ENCODE data around the gene MRPS26. TPM values are rescaled to one million over a fixed set of nuclear protein-coding genes. Genes with fewer than 3 reads are reported as not detected.

Gene MRPS26
- total RNA-seq, 1 experiment from 2014 or later: 58.3 TPM

GRCh38 chr20:3040086-3040485 lies 5.8 kb upstream of the MRPS26 start:
- CTCF ChIA-PET: no interaction called here
- H3K27ac ChIP-seq: no peak overlapping the region
- H3K9me3 ChIP-seq (ENCODE audit: insufficient read depth, low read depth): no peaks in the 10 kb centered on the region
- no peak overlapping the region for H2AFZ ChIP-seq
- no peaks in the 10 kb centered on the region for H3K9me2 ChIP-seq (ENCODE audit: insufficient read depth)
- intact Hi-C loops (cut with micrococcal nuclease; ENCODE audit: unreplicated experiment): no loop called here
- no peak for DNase-seq
- H3K4me3 ChIP-seq: no peak overlapping the region
- H3K79me2 ChIP-seq (ENCODE audit: low read depth): no peaks in the 10 kb centered on the region
- H3K4me2 ChIP-seq: no peak overlapping the region
- H3K36me3 ChIP-seq (ENCODE audit: low read depth): no peaks in the 10 kb centered on the region
- H3K4me1 ChIP-seq (replicated peaks; ENCODE audit: insufficient read depth): 0 out of 2 replicates have a peak, but pooled peaks cover 1% of the 10 kb centered on the region
- TF ChIP-seq CTCF (conservative IDR thresholded peaks at IDR 0.05) (no peak), EZH2 (IDR thresholded peaks at IDR 0.05; ENCODE audit: low read depth) (no peak)
- no peaks in the 10 kb centered on the region for H3K27me3 ChIP-seq (ENCODE audit: insufficient read depth, low read depth)
- H4K20me1 ChIP-seq (ENCODE audit: insufficient read depth): no peaks in the 10 kb centered on the region
- H3F3A ChIP-seq (ENCODE audit: insufficient read depth, low read depth): 0 out of 2 replicates have a peak, but pooled peaks cover 4% of the 10 kb centered on the region
- no TSS peak for BruUV-seq (replicated peaks)
- POLR2A ChIA-PET (ENCODE audit: unreplicated experiment): no interaction called here

GRCh38 chr20:3041854-3042409 lies 3.9 kb upstream of the MRPS26 start:
- Histone ChIP-seq H3K27me3 (ENCODE audit: insufficient read depth, low read depth) (no peaks in the 10 kb centered on the region), H3K4me2 (no peak overlapping the region), H3K4me3 (no peak overlapping the region), H3K36me3 (ENCODE audit: low read depth) (no peaks in the 10 kb centered on the region), H3F3A (ENCODE audit: insufficient read depth, low read depth) (0 out of 2 replicates have a peak, but pooled peaks cover 4% of the 10 kb centered on the region), H3K9me3 (ENCODE audit: insufficient read depth, low read depth) (no peaks in the 10 kb centered on the region), H3K9me2 (ENCODE audit: insufficient read depth) (no peaks in the 10 kb centered on the region), H3K79me2 (ENCODE audit: low read depth) (peaks cover 9% of the 10 kb centered on the region), H2AFZ (no peak overlapping the region), H3K27ac (no peak overlapping the region), H3K4me1 (replicated peaks; ENCODE audit: insufficient read depth) (0 out of 2 replicates have a peak, but pooled peaks cover 5% of the 10 kb centered on the region), H4K20me1 (ENCODE audit: insufficient read depth) (0 out of 2 replicates have a peak, but pooled peaks cover under 1% of the 10 kb centered on the region)
- intact Hi-C loops (cut with micrococcal nuclease; ENCODE audit: unreplicated experiment): no loop called here
- ChIA-PET CTCF (interaction anchor here (0.6 kb wide), 1 partner anchor 67 kb away, joined by 8 read pairs; no protein-coding TSS in a partner anchor), POLR2A (ENCODE audit: unreplicated experiment) (no interaction called here)
- TF ChIP-seq EZH2 (IDR thresholded peaks at IDR 0.05; ENCODE audit: low read depth) (no peak), CTCF (conservative IDR thresholded peaks at IDR 0.05) (no peak)
- no peak for DNase-seq
- no TSS peak for BruUV-seq (replicated peaks)

GRCh38 chr20:3042625-3043024 lies 3.2 kb upstream of the MRPS26 start:
- no peak for DNase-seq
- Histone ChIP-seq H3K9me2 (ENCODE audit: insufficient read depth) (no peaks in the 10 kb centered on the region), H3K79me2 (ENCODE audit: low read depth) (peaks cover 16% of the 10 kb centered on the region), H3F3A (ENCODE audit: insufficient read depth, low read depth) (0 out of 2 replicates have a peak, but pooled peaks cover 4% of the 10 kb centered on the region), H3K4me3 (no peak overlapping the region), H3K27me3 (ENCODE audit: insufficient read depth, low read depth) (no peaks in the 10 kb centered on the region), H2AFZ (no peak overlapping the region), H4K20me1 (ENCODE audit: insufficient read depth) (0 out of 2 replicates have a peak, but pooled peaks cover 3% of the 10 kb centered on the region), H3K9me3 (ENCODE audit: insufficient read depth, low read depth) (no peaks in the 10 kb centered on the region), H3K4me2 (no peak overlapping the region), H3K36me3 (ENCODE audit: low read depth) (peaks cover 2% of the 10 kb centered on the region; the same call in 1 of the 2 replicates), H3K27ac (no peak overlapping the region), H3K4me1 (replicated peaks; ENCODE audit: insufficient read depth) (0 out of 2 replicates have a peak, but pooled peaks cover 10% of the 10 kb centered on the region)
- ChIA-PET CTCF (no interaction called here), POLR2A (ENCODE audit: unreplicated experiment) (no interaction called here)
- intact Hi-C loops (cut with micrococcal nuclease; ENCODE audit: unreplicated experiment): no loop called here
- no peak for TF ChIP-seq EZH2 (IDR thresholded peaks at IDR 0.05; ENCODE audit: low read depth)
- TF ChIP-seq CTCF (conservative IDR thresholded peaks at IDR 0.05): no peak
- BruUV-seq (replicated peaks): no TSS peak

Measured in PC-9 (cell line).